Left lung (tissue), 10 donors: ENCODE data around the gene KIRREL3. TPM values are rescaled to one million over a fixed set of nuclear protein-coding genes. Genes with fewer than 3 reads are reported as not detected.

ENCODE experiments used
- ATAC-seq: fragments of 200-7000 bp; cut with Tn5 transposase; one replicate; pipeline ENCODE4 v1.9.1; 2020; ENCODE audit warnings: moderate library complexity
- DNase-seq, 4 donors: peaks; one replicate each; pipeline ENCODE4 v3.0.0-alpha.2; 2013 to 2020
- H3K27ac ChIP-seq, 2 donors: fragments of 200-600 bp; sonication (generic) in 1 of 2; one replicate each; pipeline versions ENCODE4 v1.5.0 to v1.8.0; 2020 to 2021
- H3K27me3 ChIP-seq, 2 donors: fragments of 200-600 bp; sonication (generic) in 1 of 2; one replicate each; pipeline versions ENCODE4 v1.5.0 to v1.8.0; 2020 to 2021
- H3K36me3 ChIP-seq, 2 donors: fragments of 200-600 bp; sonication (generic) in 1 of 2; one replicate each; pipeline versions ENCODE4 v1.5.0 to v1.8.0; 2020 to 2021
- H3K4me1 ChIP-seq, 2 donors: fragments of 200-600 bp; one replicate each; pipeline ENCODE4 v1.8.0; 2021
- H3K4me3 ChIP-seq, 2 donors: fragments of 200-600 bp; sonication (generic) in 1 of 2; one replicate each; pipeline versions ENCODE4 v1.5.0 to v1.8.0; 2020 to 2021; ENCODE audit warnings: mild to moderate bottlenecking in 1 of 2
- H3K9me3 ChIP-seq, 2 donors: fragments of 200-600 bp; sonication (generic) in 1 of 2; one replicate each; pipeline versions ENCODE4 v1.5.0 to v1.8.0; 2020 to 2021
- CTCF ChIP-seq, 2 donors: fragments of 200-600 bp; sonication (generic) in 1 of 2; IDR thresholded peaks; one replicate each; pipeline versions ENCODE4 v1.5.0 to v1.8.0; 2021; ENCODE audit warnings: antibody characterized with exemption in 2 of 2
- intact Hi-C, 2 donors: fragments of 100-400 bp; cut with DNase I; formaldehyde crosslinking; loops; one replicate each; pipeline versions ENCODE4 v1.11.2 to v1.14.2; 2022
- polyA plus RNA-seq, 6 donors: library from polyadenylated mRNA; unstranded; fragments of 120-200 nt; gene quantifications; one replicate each; pipeline ENCODE4 v1.2.1, GENCODE V29; 2013; ENCODE audit not compliant: insufficient read length in 6 of 6
- total RNA-seq, 2 donors: library from RNA; stranded (reverse); fragmentation: NEBNext Ultra II Directional; extraction: Animal tissue kit (Norgen Biotek cat#: 25700); gene quantifications; one replicate each; pipeline ENCODE4 v1.2.1, GENCODE V29; 2021
- donor health status: DM: no; HTN: yes; CAD: no.
- donor health status: DM: no; HTN: no; CAD: no.

The KIRREL3 gene
- total and polyA plus RNA-seq, 8 donors = 1.6 to 2.5 (median 2.0) TPM; not detected in 2

- Histone ChIP-seq H3K36me3 (no peaks in the 10 kb centered on the region), H3K27ac (no peak overlapping the region), H3K9me3 (peaks cover 0 to 10% of the 10 kb centered on the region in 2 donors), H3K4me1 (no peaks in the 10 kb centered on the region), H3K4me3 (no peak overlapping the region), H3K27me3 (no peaks in the 10 kb centered on the region)
- intact Hi-C loops = no loop called here
- no peak for ATAC-seq
- no peak for TF ChIP-seq CTCF (IDR thresholded peaks at IDR 0.05)
- DNase-seq = no peak
Observed at GRCh38 chr11:126897430-126897829, 103.1 kb downstream of the KIRREL3 start.

- peaks cover 0 to 10% of the 10 kb centered on the region in 2 donors for H3K9me3 ChIP-seq
- TF ChIP-seq CTCF (IDR thresholded peaks at IDR 0.05) = no peak
- no peak for DNase-seq
- no peak overlapping the region for H3K4me3 ChIP-seq
- H3K27ac ChIP-seq = no peak overlapping the region
- no peaks in the 10 kb centered on the region for H3K36me3 ChIP-seq
- H3K27me3 ChIP-seq = no peaks in the 10 kb centered on the region
- intact Hi-C loops = no loop called here
- H3K4me1 ChIP-seq = no peaks in the 10 kb centered on the region
- ATAC-seq = no peak
Observed at GRCh38 chr11:126896025-126896424, 104.5 kb downstream of the KIRREL3 start.

- ATAC-seq (no peak), DNase-seq (no peak)
- Histone ChIP-seq H3K27ac (no peak overlapping the region), H3K27me3 (no peaks in the 10 kb centered on the region), H3K4me3 (no peak overlapping the region), H3K9me3 (peaks cover 0 to 10% of the 10 kb centered on the region in 2 donors), H3K4me1 (no peaks in the 10 kb centered on the region), H3K36me3 (no peaks in the 10 kb centered on the region)
- intact Hi-C loops = no loop called here
- TF ChIP-seq CTCF (IDR thresholded peaks at IDR 0.05) = no peak
Observed at GRCh38 chr11:126893796-126894195, 106.8 kb downstream of the KIRREL3 start.

- intact Hi-C loops = no loop called here
- ATAC-seq (no peak), DNase-seq (no peak)
- Histone ChIP-seq H3K9me3 (peaks cover 0 to 10% of the 10 kb centered on the region in 2 donors), H3K27ac (no peak overlapping the region), H3K4me1 (no peaks in the 10 kb centered on the region), H3K27me3 (no peaks in the 10 kb centered on the region), H3K36me3 (no peaks in the 10 kb centered on the region), H3K4me3 (no peak overlapping the region)
- TF ChIP-seq CTCF (IDR thresholded peaks at IDR 0.05) = no peak
Observed at GRCh38 chr11:126892756-126893155, 107.8 kb downstream of the KIRREL3 start.

GRCh38 chr11:126891556-126892217 lies 108.9 kb downstream of the KIRREL3 start:
- intact Hi-C loops = no loop called here
- ATAC-seq = no peak
- peaks cover 0 to 10% of the 10 kb centered on the region in 2 donors for H3K9me3 ChIP-seq
- H3K27me3 ChIP-seq = no peaks in the 10 kb centered on the region
- no peak for DNase-seq
- H3K4me1 ChIP-seq = no peaks in the 10 kb centered on the region
- TF ChIP-seq CTCF (IDR thresholded peaks at IDR 0.05) = no peak
- no peak overlapping the region for H3K4me3 ChIP-seq
- no peaks in the 10 kb centered on the region for H3K36me3 ChIP-seq
- no peak overlapping the region for H3K27ac ChIP-seq
